ENCODE measurements around the gene RPS6KA2.
"Not testable (repeated sequence)": the region's sequence is repeated elsewhere in the genome, so short reads cannot be mapped to it uniquely, and the experiment has no call there.

Gene RPS6KA2

GRCh38 chr6:166545156-166546034, 81.7 kb downstream of the RPS6KA2 start:
- FAIRE-seq, result no peak

GRCh38 chr6:166544296-166544605, 82.8 kb downstream of the RPS6KA2 start:
- no peak for FAIRE-seq

GRCh38 chr6:166543603-166544295, 83.3 kb downstream of the RPS6KA2 start:
- no peak for FAIRE-seq

GRCh38 chr6:166542580-166542912, 84.5 kb downstream of the RPS6KA2 start:
- no peak for FAIRE-seq

GRCh38 chr6:166541876-166542579, 85.0 kb downstream of the RPS6KA2 start:
- FAIRE-seq, result no peak

GRCh38 chr6:166541366-166541765, 85.7 kb downstream of the RPS6KA2 start:
- FAIRE-seq, result no peak

- FAIRE-seq, result no peak
Measured at GRCh38 chr6:166540631-166541331, 86.3 kb downstream of the RPS6KA2 start.

- FAIRE-seq, result no peak
Measured at GRCh38 chr6:166539543-166539942, 87.5 kb downstream of the RPS6KA2 start.

GRCh38 chr6:166539011-166539385, 88.1 kb downstream of the RPS6KA2 start:
- not testable (repeated sequence) for FAIRE-seq

GRCh38 chr6:166538297-166539010, 88.6 kb downstream of the RPS6KA2 start:
- FAIRE-seq, result no peak

GRCh38 chr6:166534658-166535406, 92.2 kb downstream of the RPS6KA2 start:
- no peak for FAIRE-seq

- FAIRE-seq, result no peak
Measured at GRCh38 chr6:166533205-166533824, 93.7 kb downstream of the RPS6KA2 start.

- no peak for FAIRE-seq
Measured at GRCh38 chr6:166532302-166532701, 94.7 kb downstream of the RPS6KA2 start.

- FAIRE-seq, result no peak
Measured at GRCh38 chr6:166530211-166531095, 96.6 kb downstream of the RPS6KA2 start.

GRCh38 chr6:166529586-166529985, 97.5 kb downstream of the RPS6KA2 start:
- no peak for FAIRE-seq

GRCh38 chr6:166529058-166529457, 98.0 kb downstream of the RPS6KA2 start:
- FAIRE-seq, result not testable (repeated sequence)

GRCh38 chr6:166527849-166528248, 99.2 kb downstream of the RPS6KA2 start:
- no peak for FAIRE-seq

GRCh38 chr6:166526937-166527336, 100.1 kb downstream of the RPS6KA2 start:
- no peak for FAIRE-seq

- FAIRE-seq, result no peak
Measured at GRCh38 chr6:166525567-166525966, 101.5 kb downstream of the RPS6KA2 start.
